Activated CD8-positive, alpha-beta memory T cell treated with anti-CD3 and anti-CD28 coated beads, Interleukin-2, amount 50 U/mL, for 4 hours (primary cell): ENCODE results near the gene TMEM231.
A peak's percentile ranks its signal among the peaks of the same experiment; 100 is the strongest.
"Not testable (repeated sequence)": the region's sequence is repeated elsewhere in the genome, so short reads cannot be mapped to it uniquely, and the experiment has no call there.

Experiments
- DNase-seq: peaks from one replicate; pipeline ENCODE4 v3.0.0-alpha.2; 2020

Gene TMEM231

GRCh38 chr16:75555707-75556430 is at the start of gene TMEM231:
Gene TMEM231, minus strand, starts transcription at chr16:75556252. Its CDS starts 43 bp downstream, at chr16:75556209.
- DNase-seq: peak; percentile 98

GRCh38 chr16:75603241-75603640 is 47.2 kb upstream of the TMEM231 start:
- no peak for DNase-seq

GRCh38 chr16:75599452-75600277 is 43.6 kb upstream of the TMEM231 start:
- no peak for DNase-seq

DNA sequence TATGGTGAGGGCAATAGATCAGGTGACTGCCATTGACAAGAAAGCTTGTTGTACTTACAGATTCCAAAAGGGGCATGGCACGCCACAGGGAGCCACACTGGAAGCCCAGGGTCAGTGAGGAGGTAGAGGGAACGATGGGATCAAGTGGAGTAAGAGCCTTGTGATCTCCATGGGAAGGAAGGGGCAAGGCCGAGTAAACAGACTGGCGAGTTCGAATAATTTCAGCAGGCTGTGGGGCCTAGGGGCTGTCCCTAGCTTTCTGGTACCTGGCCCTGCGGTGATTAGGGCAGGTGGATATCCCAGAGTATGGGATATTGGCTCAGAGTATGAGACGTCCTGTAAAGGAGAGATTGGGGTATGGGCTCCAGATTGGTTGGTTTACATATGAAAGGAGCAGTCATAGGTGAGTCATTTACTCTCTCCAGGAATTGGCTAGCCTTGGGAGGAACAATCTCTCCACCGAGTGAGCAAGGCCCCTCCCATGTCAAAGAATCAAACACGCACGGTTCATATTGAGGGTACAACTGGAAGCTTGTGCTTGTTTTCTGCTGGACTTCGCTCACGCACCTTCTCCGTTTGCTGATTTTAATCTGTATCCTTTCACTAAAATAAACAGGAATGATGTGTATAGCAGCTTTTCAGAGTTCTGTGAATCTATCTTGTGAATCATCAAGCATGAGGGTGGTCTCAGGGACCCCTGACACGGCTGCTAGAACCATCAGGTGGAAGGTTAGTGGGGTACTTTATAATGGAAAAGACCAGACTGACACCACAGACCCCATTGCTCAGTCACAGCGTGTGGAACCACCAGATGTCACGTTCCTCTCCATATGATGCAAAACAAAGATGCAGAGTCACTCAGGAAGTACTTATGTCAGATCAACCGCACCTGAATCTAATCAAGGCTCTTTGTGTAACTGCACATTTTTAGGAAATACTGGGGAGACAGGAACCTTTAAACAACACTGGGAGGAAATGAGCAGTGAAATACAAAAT is 38.1 kb upstream of the TMEM231 start:
- no peak for DNase-seq

- no peak for DNase-seq
Observed at GRCh38 chr16:75593308-75593707, 37.3 kb upstream of the TMEM231 start.

DNA sequence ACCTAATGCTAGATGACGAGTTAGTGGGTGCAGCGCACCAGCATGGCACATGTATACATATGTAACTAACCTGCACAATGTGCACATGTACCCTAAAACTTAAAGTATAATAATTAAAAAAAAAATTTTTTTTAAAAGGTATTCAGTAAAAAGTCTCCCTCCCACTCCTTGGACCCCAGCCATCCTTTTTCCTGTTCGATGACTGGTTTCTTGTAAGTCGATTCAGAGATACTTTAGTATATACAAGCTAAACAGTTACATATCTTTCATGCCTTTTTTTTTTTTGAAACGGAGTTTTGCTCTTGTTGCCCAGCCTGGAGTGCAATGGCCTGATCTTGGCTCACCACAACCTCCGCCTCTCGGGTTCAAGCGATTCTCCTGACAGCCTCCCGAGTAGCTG is 35.9 kb upstream of the TMEM231 start:
- not testable (repeated sequence) for DNase-seq

DNA sequence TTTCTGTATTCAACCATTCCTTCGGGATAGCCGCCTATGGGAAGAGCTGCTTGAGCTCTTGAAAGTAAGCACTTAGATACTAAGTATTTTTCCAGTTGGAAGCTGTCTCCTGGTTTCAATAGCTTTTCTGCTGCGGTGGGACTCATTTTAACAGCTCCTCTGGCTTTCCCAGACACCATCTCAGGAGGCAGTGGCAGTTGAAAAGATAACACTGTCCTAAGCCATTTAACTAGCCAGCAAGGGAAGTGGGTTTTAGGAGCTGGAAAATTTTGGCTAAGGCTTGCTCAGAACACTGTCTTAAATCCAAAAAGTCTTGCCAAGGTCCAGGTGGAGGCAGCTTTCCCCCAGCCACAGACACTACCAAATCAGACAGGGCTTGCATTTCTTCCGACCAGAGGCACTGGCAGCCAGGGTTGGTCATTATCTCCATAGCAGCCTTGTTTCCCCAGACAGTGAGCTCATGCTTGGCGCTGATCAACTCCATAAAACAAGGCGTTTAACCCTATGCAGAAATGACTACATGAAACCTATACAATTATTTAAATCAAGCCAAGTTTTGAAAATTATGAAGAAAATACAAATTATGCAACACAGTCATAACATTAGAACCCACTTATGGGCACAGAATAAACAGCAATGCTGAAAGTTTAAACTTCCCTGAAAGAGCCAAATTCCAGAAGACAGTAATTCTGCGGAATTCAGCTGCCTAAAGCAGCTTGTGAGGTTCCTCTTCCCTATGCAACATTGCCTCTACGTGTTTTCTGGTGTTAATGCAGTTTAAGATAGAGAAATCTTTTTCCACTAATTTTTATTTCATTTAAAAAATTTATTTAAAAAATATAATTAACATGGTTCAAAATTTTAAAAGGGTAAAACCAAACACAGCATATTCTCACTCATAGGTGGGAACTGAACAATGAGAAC is 35.1 kb upstream of the TMEM231 start:
- DNase-seq: no peak

GRCh38 chr16:75589306-75589705 is 33.3 kb upstream of the TMEM231 start:
- DNase-seq: no peak

DNA sequence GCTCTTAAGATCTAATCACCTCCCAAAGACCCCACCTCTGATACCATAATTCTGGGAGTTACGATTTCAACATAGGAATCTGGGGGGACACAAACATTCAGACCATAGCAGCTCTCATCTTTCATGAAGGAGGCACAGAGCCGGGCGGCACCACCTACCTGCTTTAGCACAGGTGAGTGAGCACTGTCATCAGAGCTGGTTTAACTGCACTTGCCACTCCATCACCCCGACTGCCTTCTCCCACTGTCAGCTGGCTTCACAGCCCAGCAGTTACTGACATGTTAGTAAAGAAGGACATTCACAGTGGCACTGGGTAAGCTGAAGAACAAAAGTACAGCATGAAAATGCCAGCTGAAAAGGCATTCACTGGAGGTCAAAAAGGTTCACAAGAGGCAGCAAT is 32.7 kb upstream of the TMEM231 start:
- DNase-seq: no peak

DNA sequence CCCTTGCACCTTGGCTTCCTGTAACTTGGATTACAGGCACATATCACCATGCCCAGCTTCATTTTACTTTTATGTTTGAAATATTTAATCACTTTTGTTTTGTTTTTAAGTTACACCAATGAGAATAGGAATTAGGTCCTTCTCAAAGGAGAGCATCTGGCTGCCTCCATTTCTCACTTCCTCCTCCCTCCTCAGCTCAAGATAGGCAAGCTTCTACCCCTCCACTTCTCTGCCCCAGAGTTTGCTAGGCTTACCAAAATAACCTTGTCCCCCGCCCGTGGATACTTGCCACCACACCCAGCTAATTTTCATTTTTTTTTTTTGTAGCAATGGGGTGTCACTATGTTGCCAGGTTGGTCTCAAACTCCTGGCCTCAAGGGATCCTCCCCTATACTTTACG is 28.1 kb upstream of the TMEM231 start:
- DNase-seq: no peak

GRCh38 chr16:75579281-75579834 is 23.3 kb upstream of the TMEM231 start:
- no peak for DNase-seq

DNA sequence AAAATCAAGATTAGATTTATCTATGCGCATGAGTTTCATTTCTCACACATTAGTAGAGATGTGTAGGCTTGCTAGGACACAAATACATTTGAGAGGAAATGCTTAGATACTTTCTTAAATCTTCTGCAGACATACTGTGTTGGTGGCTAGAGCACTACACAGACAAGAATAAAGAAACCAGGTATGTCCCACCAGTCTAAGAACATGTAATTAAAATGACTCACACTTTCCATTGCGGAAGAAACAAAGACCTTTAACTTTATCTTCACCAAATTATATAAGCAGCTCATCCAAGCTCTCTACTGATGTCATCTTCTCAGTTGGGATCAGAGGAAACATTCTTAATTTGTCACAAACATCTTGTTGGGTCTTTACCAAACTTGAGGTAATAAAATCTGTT is 22.7 kb upstream of the TMEM231 start:
- DNase-seq: no peak

GRCh38 chr16:75578212-75578611 is 22.2 kb upstream of the TMEM231 start:
- DNase-seq: no peak

- no peak for DNase-seq
Observed at GRCh38 chr16:75576384-75576811, 20.3 kb upstream of the TMEM231 start.

- DNase-seq: no peak
Observed at GRCh38 chr16:75575958-75576357, 19.9 kb upstream of the TMEM231 start.

DNA sequence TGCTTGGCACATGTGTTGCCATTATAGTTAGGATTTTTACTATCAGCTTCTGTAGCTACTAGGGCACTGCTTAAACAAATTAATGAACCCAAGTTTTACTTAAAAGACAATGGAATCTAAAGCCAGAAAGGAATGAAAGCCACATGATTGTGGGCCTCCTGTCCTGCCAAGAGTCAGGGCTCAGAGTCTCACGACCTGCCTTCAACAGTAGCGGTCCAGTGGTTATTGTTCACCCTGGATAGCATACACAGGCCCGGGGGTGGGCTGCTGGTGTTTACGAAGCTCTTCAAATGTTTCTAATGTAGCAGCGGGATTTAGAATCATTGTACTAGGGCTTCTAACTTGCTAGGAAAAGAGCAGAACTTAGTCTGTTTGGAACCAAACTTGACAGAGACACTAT is 17.9 kb upstream of the TMEM231 start:
- DNase-seq: no peak

GRCh38 chr16:75572864-75573542 is 17.0 kb upstream of the TMEM231 start:
- no peak for DNase-seq

- DNase-seq: no peak
Observed at GRCh38 chr16:75570396-75571065, 14.5 kb upstream of the TMEM231 start.

DNA sequence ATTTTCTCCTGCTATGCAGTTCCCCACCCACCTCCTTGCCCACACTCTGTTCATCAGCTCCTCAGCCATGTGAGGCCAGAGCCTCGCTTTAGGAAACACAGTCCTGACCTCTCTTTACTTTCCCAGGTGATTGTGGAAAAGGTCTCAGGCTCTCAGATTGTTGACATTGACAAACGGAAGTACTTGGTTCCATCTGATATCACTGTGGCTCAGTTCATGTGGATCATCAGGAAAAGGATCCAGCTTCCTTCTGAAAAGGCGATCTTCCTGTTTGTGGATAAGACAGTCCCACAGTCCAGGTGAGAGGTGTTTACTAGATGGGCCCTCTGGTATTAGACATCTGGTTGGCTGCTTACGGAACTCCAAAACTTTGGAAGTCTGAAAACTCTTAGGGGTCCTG is 11.9 kb upstream of the TMEM231 start:
- DNase-seq: no peak

DNA sequence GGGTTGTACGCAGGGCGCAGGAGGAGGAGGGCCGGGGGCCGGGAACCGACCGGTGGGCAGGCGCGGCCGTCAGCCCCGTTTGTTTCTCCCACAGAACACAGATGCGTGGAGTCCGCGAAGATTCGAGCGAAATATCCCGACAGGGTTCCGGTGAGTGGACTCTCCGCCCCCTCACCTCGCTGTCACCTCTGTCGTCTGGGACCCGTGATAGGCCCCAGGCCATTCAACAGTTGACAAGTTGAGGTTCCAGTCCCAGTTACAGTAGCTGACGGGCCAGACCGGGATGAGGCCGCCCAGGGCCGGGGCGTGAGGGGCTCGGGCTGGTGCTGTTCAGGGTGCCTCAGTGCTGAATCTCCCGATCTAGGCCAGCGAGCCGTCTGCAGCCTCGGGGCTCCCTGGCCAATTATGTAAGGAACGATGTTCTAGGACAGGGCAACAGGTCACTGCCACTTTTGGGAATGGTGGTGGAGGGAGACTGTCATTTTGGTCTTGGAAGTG is 10.8 kb upstream of the TMEM231 start:
- peak; percentile 22 for DNase-seq
